HG03442 (cell line): Measurements from ENCODE around the gene NLRP14.

Source experiments
- ATAC-seq: cut with Tn5 transposase; IDR thresholded peaks from one replicate; pipeline ENCODE4 v1.9.1; 2021; ENCODE audit warnings: mild to moderate bottlenecking, moderate library complexity; ENCODE audit not compliant: unreplicated experiment

NLRP14 gene

DNA sequence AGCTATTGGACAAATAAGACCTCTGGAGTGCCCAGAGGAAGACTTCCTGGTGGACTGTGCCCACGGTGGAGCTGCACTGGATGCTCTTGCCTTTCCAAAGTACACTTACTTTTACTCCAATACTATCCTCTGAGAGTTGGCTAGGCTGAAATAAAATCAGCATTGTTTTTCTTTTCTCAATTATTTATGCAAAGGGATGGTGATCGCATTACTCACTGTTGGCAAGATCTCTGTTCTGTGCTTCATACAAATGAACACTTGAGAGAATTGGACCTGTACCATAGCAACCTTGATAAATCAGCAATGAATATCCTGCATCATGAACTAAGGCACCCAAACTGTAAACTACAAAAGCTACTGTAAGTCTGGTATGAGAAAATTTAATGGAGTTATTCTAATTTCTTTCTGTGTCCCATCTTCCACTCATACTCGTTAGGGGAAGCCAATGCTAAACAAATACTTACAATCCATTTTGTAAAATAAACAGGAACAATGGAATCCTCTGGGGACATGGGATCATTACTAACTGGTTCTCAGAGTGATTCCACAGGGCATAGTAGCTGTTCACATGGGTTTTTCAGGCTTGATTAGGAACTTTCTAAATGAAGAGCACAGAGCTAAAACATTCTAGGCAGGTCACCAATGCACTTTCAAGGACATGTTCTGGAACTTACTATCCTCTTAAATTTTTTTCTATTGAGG lies 26.3 kb downstream of the NLRP14 start:
- ATAC-seq = no peak

DNA sequence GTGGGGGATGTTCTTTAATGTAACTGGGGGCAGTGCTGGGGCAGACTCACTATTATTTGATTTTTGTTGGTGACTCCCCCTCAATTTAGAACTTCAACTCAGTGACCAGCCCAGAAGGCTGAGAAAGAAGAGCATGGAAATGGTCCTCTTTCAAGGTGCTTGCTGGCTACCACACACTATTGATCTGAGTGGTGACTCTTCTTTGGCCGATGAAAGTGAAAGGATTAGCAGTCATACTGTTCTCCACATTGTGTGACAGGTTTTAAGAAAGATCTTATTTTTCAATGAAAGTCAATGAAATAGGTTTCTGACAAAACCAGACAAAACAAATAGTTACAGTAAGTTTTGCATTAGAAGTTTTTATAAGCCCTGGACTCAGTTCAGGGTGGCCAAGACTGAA lies 29.9 kb downstream of the NLRP14 start:
- ATAC-seq = no peak

DNA sequence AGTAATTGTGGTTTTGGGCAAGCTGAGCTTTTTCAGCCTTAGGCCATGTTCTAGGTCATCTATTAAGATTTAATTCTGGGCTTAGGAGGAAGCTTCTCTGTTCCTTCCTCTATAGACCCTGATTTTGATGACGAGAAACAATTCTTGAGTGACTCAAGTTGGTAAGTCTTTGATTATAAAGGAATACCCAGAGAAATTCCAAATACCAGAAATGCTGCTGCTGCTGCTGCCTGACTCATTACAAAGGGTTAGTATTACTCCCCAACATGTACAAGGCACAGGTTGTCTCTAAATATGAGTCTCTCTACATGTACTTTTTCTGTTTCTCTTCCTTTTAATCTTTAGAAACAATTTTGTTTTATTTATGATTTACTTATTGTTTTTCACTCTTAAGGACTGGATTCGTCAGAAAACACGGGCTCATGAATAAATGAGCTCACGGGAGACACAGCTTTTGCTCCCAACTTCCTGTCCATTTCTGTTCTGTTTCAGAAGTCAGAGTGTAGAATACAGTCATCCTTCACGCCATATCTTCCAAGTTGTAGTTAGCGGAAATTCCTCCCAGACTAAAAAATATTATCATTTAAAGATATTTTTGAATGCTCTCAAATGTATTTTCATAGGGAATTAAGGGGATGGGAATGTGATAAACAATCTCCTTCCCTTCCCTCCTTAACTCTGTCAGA lies 36.7 kb downstream of the NLRP14 start:
- ATAC-seq = no peak

DNA sequence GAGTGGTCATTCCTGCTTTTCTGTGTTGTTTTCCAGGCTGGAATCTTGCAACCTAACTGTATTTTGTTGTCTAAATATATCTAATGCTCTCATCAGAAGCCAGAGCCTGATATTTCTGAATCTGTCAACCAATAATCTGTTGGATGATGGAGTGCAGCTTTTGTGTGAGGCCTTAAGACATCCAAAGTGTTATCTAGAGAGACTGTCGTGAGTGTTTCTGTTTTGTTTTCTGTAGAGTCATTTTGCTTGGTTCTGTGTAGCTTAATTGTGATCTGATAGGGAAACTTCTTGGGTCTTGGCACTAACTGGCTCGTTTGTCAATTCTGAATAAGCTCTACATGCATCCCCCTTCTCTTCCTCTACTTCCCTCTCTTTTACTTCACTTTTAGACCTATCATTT lies 37.4 kb downstream of the NLRP14 start:
- ATAC-seq = no peak

DNA sequence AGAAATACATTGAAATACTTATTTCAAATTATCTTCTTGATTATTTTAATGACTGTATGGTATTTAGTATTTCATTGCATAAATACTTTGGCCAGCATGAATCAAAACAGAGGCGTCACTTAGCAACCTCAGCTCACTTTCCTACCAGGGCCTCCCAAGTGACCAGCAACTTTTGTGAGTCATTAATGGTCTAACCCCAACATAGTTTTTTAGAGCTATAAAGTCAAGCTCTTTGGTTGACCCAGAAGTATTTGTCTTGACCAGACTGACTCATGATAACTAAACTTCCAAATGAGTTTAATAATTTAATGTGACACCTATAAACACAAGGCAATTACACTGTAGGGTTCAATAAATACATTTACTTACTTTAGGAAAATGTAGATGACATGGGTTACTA lies 40.6 kb downstream of the NLRP14 start:
- no peak for ATAC-seq

DNA sequence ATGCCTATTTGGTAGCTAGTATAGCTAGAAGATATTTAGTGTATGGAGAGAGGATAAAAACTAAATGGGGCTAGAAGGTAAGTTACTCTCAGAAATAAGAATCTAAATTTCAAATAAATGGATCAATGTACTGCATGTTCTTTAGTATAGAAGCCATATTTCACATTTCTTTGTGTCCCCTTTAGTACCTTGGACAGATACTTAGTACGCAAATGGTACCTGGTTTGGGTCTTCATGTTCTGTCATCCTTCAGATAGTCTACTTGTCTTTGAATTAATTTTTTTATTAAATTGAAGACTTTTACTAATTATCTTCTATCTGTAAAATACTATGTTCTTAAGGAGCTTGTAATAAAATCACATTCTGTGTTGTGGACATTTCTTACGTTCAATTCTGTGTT lies 42.3 kb downstream of the NLRP14 start:
- ATAC-seq = no peak

DNA sequence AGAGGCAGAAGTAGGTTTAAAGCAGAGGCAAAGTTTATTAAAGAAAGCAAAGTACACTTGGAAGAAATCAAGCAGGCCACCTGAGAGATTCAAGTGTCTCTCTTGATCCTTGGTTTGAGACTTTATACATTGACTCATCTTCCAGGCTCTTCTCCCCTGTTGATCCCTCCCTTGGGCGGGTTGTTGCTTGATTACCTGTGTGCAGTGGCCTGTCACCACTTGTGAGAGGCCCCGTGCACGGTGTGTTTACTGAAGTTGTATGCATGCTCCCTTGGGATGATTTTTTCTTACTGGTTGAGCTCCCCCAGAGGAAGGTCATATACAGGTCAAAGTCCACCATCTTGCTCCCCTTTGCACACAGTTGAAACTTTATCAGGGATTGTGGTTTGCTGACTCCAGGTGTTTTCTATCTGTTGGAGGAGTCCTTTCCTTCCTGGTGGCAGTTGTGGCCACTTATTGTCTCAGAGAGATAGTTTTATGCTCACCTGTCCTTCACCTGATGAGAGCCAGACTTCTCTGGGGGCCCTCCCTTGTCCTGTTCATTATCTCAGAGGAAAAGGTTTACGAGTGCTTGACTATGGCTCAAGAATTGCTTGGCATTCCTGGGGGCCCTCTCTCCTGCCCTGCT lies 52.2 kb downstream of the NLRP14 start:
- ATAC-seq = no peak

DNA sequence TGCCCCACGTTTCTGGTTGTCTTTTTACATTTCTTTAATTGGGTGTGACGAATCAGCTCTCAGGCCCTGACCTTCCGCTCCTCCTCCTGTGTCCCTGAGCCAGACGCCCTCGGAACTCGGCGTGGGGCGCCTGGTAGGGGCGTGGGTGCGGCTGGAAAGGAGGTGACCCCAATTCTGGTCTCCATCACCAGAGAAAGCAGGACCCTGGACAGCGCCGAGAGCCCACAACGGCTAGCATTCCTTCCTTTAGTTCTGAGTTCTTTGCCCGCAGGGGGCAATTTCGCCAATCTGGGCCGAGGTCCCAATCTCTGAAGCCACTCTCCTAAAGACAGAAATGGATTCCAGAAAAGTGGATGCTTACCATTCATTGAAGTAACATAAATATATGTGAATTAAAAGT lies 56.8 kb downstream of the NLRP14 start:
- no peak for ATAC-seq

DNA sequence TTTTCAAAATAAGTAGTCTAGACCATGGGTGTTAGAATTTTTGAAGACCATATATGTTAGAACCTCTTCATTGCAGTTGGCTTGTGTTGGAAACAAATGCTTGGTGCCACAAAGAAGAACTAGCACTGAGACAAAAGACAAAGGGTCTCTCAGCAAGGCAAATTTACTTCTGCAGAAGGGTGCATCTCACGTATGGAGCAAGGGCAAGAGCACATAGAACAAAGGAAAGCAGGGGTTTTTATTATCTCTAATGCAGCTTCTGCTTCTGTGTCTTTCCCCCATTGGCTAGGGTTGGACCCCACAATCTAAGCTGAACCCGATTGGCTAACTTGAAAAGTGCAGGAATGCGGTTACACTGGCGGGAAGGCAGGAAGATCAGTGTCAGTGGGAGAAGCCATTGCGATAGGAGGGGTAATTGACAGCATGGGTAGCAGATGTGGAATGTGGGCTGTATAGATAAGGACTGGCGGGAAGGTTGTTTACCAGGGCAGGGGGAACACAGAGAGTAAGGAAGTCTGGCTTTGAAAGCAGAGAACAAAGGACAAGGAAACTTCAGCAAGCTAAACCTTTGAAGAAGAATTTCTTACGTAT lies 59.4 kb downstream of the NLRP14 start:
- no peak for ATAC-seq

DNA sequence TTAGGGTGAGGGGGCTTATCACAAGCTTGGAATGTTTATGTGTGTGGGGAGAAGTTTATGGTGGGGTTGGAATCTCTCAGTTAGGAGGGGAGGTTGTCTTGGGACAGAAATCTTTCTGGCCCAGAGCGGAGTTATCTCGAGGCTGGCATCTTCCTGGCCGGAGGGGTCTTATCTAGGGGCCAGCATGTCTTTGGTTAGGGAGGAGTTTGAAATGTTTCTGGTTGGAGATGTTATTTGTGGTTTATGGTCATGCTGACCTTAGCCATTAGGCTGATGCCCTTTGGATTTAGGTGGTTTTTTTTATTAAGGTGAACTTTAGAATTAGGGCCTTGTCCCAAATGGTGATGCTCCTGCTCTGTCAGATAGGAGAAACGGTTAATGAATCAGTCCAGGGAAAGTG lies 60.6 kb downstream of the NLRP14 start:
- no peak for ATAC-seq

DNA sequence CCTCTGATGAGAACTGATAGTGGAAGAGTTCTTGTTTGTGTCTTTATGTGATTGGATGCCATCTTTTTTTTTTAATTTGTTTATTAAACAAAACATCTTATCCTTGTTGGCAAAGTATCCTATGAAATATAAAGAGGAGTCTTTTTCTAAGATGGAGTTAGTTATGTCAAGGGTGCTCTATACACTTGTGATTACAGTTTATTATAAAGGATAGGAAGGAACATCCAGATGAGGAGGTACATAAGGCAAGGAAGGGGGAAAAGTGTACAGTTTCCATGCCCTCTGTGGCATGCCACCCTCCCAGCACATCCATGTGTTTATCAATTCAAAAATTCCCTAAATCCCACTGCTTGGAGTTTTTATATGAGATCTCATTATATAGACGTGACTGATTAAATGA lies 61.2 kb downstream of the NLRP14 start:
- no peak for ATAC-seq

DNA sequence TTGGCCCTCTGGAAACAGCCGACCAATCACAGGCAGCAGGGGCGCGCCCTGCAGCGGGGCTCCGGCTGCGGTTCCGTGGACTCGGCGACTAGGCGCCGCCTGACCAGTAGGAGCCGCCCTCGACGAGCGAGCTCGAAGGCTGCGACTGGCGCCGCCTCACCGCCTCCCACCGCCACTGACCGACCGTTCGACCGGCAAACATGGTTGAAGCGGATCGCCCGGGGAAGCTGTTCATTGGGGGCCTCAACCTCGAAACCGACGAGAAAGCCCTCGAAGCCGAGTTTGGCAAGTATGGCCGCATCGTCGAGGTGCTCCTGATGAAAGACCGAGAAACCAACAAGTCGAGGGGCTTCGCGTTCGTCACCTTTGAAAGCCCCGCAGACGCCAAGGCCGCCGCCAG lies 68.6 kb downstream of the NLRP14 start, which contains the start of gene RBMXL2:
RBMXL2 (plus strand) TSS at position 78 of the 400 bp plus-strand sequence; CDS start at position 201, 123 bp downstream.
- ATAC-seq = no peak

DNA sequence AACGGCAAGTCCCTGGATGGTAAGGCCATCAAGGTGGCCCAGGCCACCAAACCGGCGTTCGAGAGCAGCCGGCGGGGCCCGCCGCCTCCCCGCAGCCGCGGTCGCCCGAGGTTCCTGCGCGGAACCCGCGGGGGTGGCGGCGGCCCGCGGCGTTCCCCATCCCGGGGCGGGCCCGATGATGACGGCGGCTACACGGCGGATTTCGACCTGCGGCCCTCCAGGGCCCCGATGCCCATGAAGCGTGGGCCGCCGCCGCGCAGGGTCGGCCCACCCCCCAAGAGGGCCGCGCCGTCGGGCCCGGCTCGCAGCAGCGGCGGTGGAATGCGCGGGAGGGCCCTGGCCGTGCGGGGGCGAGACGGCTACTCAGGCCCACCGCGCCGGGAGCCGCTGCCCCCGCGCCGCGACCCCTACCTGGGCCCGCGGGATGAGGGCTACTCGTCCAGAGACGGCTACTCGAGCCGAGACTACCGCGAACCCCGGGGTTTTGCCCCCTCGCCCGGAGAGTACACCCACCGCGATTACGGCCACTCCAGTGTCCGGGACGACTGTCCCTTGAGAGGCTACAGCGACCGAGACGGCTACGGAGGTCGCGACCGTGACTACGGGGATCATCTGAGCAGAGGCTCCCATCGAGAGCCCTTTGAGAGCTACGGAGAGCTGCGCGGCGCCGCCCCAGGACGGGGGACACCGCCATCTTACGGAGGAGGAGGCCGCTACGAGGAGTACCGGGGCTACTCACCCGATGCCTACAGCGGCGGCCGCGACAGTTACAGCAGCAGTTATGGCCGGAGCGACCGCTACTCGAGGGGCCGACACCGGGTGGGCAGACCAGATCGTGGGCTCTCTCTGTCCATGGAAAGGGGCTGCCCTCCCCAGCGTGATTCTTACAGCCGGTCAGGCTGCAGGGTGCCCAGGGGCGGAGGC lies 69.3 kb downstream of the NLRP14 start:
- no peak for ATAC-seq

DNA sequence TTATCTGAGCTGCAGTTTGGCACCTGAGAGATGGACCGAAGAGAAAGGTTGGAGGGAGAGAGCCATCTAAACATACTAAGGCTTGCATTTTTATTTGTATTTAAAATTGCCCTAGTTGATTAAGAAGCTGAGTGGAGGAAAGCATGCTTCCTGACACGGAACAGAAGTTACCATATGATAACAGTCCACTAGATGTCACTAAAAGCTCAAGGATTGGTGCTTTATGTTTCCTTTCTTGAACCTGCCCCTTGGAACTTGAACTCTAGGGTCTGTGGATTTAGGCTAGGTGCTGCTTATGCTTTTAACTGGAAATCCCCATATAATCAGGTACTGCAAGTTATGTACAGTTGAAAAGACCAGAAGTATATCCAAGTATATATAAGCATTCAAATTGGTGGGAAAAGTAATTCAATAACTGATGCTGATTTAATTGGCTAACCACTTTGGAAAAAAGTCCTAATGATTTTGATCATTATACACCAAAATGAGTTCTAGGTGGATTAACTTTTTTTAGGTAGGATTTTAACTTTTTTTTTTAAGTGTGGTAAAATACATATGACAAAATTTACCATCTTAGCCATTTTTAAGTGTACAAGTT lies 78.1 kb downstream of the NLRP14 start:
- ATAC-seq = peak; percentile 69

DNA sequence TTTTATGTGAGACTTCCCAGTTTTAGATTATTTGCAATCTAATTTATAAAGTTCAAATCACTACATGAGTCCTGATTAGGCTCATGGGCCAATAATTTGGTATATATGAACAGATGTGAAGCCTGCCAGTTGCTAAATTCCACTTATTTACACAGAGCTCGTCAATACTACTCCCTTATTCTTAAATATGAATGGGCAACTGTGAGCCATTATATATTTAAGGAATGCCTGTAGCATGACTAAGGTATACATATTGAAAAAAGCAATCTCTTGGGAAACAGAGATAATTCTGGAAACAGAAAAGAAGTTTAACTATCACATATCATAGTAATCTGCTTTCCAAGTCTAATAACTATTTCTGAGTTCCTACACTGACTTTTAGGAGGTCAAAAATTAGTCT lies 95.5 kb downstream of the NLRP14 start:
- no peak for ATAC-seq

DNA sequence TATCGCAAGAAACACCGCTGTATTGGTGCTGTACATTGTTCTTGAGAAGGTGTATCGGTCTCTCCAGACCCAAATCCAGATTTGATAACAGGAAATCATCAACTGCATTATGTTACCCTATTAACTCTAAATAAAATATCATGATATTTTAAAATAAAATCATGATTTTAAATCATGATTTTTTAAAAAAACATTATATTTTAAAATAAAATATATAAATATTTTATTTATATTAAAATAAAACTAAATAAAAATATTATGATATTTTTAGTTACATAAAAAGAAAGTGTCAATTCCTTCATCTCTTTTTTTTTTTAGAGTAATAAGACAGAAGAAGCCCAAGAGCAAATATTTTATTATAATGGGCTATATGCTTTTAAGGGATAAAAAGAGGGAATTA lies 96.1 kb downstream of the NLRP14 start:
- no peak for ATAC-seq
